ENCODE data around the gene GSTT2.
"Not testable (repeated sequence)": the region's sequence is repeated elsewhere in the genome, so short reads cannot be mapped to it uniquely, and the experiment has no call there.

GSTT2 gene

DNA sequence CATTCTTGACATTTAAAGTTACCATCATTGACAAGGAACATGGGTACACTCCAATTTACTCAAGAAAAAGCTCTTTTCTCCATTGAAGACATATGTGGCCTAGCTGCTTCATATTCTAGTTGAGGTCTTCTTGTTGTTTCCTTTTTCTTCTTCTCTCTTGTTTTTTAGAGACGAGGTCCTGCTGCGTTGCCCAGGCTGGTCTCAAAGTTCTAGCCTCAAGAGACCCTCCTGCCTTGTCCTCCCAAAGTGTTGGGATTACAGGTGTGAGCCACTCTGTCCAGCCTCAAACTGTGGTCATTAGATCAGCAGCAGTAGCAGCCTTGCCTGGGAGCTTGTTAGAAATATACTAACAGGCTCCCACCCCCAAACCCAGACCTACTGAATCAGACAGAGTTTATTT, 13.1 kb downstream of the GSTT2 start:
- H3K9me3 ChIP-seq (replicated peaks in 1 of 2; ENCODE audit: control insufficient read depth in 2 of 2, insufficient read depth in 1 of 2, low read depth in 1 of 2, low read length in 2 of 2); H4K8ac ChIP-seq (ENCODE audit: low read depth, low read length); H4K91ac ChIP-seq (ENCODE audit: low read depth, low read length, poor library complexity); H3K4me1 ChIP-seq (ENCODE audit: control insufficient read depth in 2 of 2, insufficient read depth in 1 of 2, low read depth in 1 of 2, low read length in 2 of 2); H3K4me3 ChIP-seq (ENCODE audit: low read length in 2 of 2); H3K4ac ChIP-seq (ENCODE audit: low read length); H2AFZ ChIP-seq (ENCODE audit: low read length); H2BK12ac ChIP-seq (ENCODE audit: low read length); H3K9ac ChIP-seq (ENCODE audit: low read depth, low read length, poor library complexity); H3K14ac ChIP-seq (ENCODE audit: low read length); H3K18ac ChIP-seq (ENCODE audit: low read length); DNase-seq (ENCODE audit: low spot score); H2AK5ac ChIP-seq (ENCODE audit: low read depth, low read length); H2BK120ac ChIP-seq (ENCODE audit: low read depth, low read length); H2BK15ac ChIP-seq (ENCODE audit: low read length); H3K27ac ChIP-seq (replicated peaks; ENCODE audit: low read length); H3K36me3 ChIP-seq (replicated peaks in 1 of 2; ENCODE audit: control insufficient read depth in 2 of 2, insufficient read depth in 2 of 2, low read length in 2 of 2); H2BK5ac ChIP-seq (ENCODE audit: low read length); H3K4me2 ChIP-seq (ENCODE audit: insufficient read depth, low read length, poor library complexity, severe bottlenecking); H3K27me3 ChIP-seq (ENCODE audit: control insufficient read depth in 3 of 3, insufficient read depth in 3 of 3, low read depth in 1 of 3, low read length in 3 of 3); H3K23ac ChIP-seq (ENCODE audit: low read depth, low read length, poor library complexity); H3K79me1 ChIP-seq (ENCODE audit: low read depth, low read length): not testable (repeated sequence)
- WGBS, 2 donors (ENCODE audit: extremely low coverage in 2 of 2, insufficient read length in 2 of 2, insufficient replicate concordance in 1 of 2), result no CpG with 5 or more reads among the region's 2 CpGs

DNA sequence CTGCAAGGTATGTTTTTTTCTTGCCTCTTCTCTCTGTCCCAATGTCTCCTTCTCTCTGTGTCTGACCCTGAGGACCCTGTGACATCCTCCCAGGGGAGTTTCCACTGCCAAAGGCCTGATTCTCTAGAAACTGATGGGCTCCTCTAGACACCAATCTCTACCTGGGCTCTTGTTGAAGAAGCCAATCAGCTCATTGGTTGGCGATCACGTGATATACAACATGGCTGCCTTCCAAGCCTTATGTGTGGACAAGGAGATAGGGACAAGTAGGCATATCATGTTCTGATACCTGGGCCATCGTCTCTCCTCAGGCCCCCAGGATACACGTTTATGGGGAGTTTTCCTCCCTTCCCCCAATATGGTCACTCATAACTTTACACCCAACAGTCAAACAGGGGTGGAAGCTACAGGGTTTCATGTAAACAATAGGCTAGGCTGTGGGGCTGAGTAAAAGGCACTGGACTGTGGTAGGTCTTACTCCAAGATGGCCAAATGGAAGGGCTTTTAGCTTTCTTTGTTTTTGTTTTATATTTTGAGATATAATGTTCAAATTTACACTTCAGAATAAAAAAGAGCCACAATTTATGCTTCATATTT, 13.7 kb downstream of the GSTT2 start:
- WGBS, 2 donors (ENCODE audit: extremely low coverage in 2 of 2, insufficient read length in 2 of 2, insufficient replicate concordance in 1 of 2), result no CpG with 5 or more reads among the region's 4 CpGs
- not testable (repeated sequence) for H3K9ac ChIP-seq (ENCODE audit: low read depth, low read length, poor library complexity); H2AK5ac ChIP-seq (ENCODE audit: low read depth, low read length); H2BK15ac ChIP-seq (ENCODE audit: low read length); H3K14ac ChIP-seq (ENCODE audit: low read length); H4K91ac ChIP-seq (ENCODE audit: low read depth, low read length, poor library complexity); DNase-seq (ENCODE audit: low spot score); H2BK120ac ChIP-seq (ENCODE audit: low read depth, low read length); H3K4ac ChIP-seq (ENCODE audit: low read length); H3K79me1 ChIP-seq (ENCODE audit: low read depth, low read length); H3K4me3 ChIP-seq (ENCODE audit: low read length in 2 of 2); H4K8ac ChIP-seq (ENCODE audit: low read depth, low read length); H3K4me1 ChIP-seq (ENCODE audit: control insufficient read depth in 2 of 2, insufficient read depth in 1 of 2, low read depth in 1 of 2, low read length in 2 of 2); H3K36me3 ChIP-seq (replicated peaks in 1 of 2; ENCODE audit: control insufficient read depth in 2 of 2, insufficient read depth in 2 of 2, low read length in 2 of 2); H3K27ac ChIP-seq (replicated peaks; ENCODE audit: low read length); H3K27me3 ChIP-seq (ENCODE audit: control insufficient read depth in 3 of 3, insufficient read depth in 3 of 3, low read depth in 1 of 3, low read length in 3 of 3); H2BK5ac ChIP-seq (ENCODE audit: low read length); H3K18ac ChIP-seq (ENCODE audit: low read length); H3K9me3 ChIP-seq (replicated peaks in 1 of 2; ENCODE audit: control insufficient read depth in 2 of 2, insufficient read depth in 1 of 2, low read depth in 1 of 2, low read length in 2 of 2); H2BK12ac ChIP-seq (ENCODE audit: low read length); H3K23ac ChIP-seq (ENCODE audit: low read depth, low read length, poor library complexity); H3K4me2 ChIP-seq (ENCODE audit: insufficient read depth, low read length, poor library complexity, severe bottlenecking)
- H2AFZ ChIP-seq (ENCODE audit: low read length), result peak overlapping the region; percentile 71

DNA sequence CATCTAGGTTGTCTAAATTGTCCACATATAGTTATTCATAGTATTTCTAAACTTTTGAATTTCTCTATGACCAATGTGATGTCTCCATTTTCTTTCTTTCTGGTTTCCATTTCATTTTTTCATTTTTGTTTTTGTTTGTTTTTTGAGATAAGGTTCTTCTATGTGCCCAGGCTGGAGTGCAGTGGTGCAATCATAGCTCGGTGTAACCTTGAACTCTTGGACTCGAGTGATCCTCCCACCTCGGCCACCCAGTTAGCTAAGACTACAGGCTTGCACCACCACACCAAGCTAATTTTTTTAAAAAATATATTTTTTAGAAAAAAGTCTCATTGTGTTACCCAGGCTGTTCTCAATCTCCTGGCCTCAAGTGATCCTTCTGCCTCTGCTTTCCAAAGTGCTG, 17.2 kb downstream of the GSTT2 start:
- Histone ChIP-seq H3K9me3 (replicated peaks in 1 of 2; ENCODE audit: control insufficient read depth in 2 of 2, insufficient read depth in 1 of 2, low read depth in 1 of 2, low read length in 2 of 2) (no peaks in the 10 kb centered on the region), H2BK12ac (ENCODE audit: low read length) (no peak overlapping the region), H2BK15ac (ENCODE audit: low read length) (no peak overlapping the region), H3K4me1 (ENCODE audit: control insufficient read depth in 2 of 2, insufficient read depth in 1 of 2, low read depth in 1 of 2, low read length in 2 of 2) (peaks cover 0 to 4% of the 10 kb centered on the region in 2 donors), H3K27me3 (ENCODE audit: control insufficient read depth in 3 of 3, insufficient read depth in 3 of 3, low read depth in 1 of 3, low read length in 3 of 3) (no peaks in the 10 kb centered on the region), H3K36me3 (replicated peaks in 1 of 2; ENCODE audit: control insufficient read depth in 2 of 2, insufficient read depth in 2 of 2, low read length in 2 of 2) (no peaks in the 10 kb centered on the region), H3K79me1 (ENCODE audit: low read depth, low read length) (no peaks in the 10 kb centered on the region), H4K8ac (ENCODE audit: low read depth, low read length) (no peak overlapping the region), H3K4me2 (ENCODE audit: insufficient read depth, low read length, poor library complexity, severe bottlenecking) (no peak overlapping the region), H3K4ac (ENCODE audit: low read length) (no peak overlapping the region), H2AFZ (ENCODE audit: low read length) (no peak overlapping the region), H3K27ac (replicated peaks; ENCODE audit: low read length) (no peak overlapping the region), H3K9ac (ENCODE audit: low read depth, low read length, poor library complexity) (no peak overlapping the region), H2BK120ac (ENCODE audit: low read depth, low read length) (no peak overlapping the region), H3K18ac (ENCODE audit: low read length) (no peak overlapping the region), H2BK5ac (ENCODE audit: low read length) (no peak overlapping the region), H2AK5ac (ENCODE audit: low read depth, low read length) (no peak overlapping the region), H3K4me3 (ENCODE audit: low read length in 2 of 2) (no peak overlapping the region), H4K91ac (ENCODE audit: low read depth, low read length, poor library complexity) (no peak overlapping the region), H3K23ac (ENCODE audit: low read depth, low read length, poor library complexity) (no peak overlapping the region), H3K14ac (ENCODE audit: low read length) (no peak overlapping the region)
- no peak for DNase-seq (ENCODE audit: low spot score)
- no CpG with 5 or more reads among the region's 3 CpGs for WGBS, 2 donors (ENCODE audit: extremely low coverage in 2 of 2, insufficient read length in 2 of 2, insufficient replicate concordance in 1 of 2)

GRCh38 chr22:23999779-24000178, 19.8 kb downstream of the GSTT2 start:
- H2AK5ac ChIP-seq (ENCODE audit: low read depth, low read length); H2BK120ac ChIP-seq (ENCODE audit: low read depth, low read length); H3K18ac ChIP-seq (ENCODE audit: low read length); H2BK5ac ChIP-seq (ENCODE audit: low read length); H3K4me2 ChIP-seq (ENCODE audit: insufficient read depth, low read length, poor library complexity, severe bottlenecking); H2BK12ac ChIP-seq (ENCODE audit: low read length); H3K14ac ChIP-seq (ENCODE audit: low read length); DNase-seq (ENCODE audit: low spot score); H4K91ac ChIP-seq (ENCODE audit: low read depth, low read length, poor library complexity); H3K4ac ChIP-seq (ENCODE audit: low read length); H2AFZ ChIP-seq (ENCODE audit: low read length); H3K23ac ChIP-seq (ENCODE audit: low read depth, low read length, poor library complexity); H3K9me3 ChIP-seq (replicated peaks in 1 of 2; ENCODE audit: control insufficient read depth in 2 of 2, insufficient read depth in 1 of 2, low read depth in 1 of 2, low read length in 2 of 2); H3K79me1 ChIP-seq (ENCODE audit: low read depth, low read length); H2BK15ac ChIP-seq (ENCODE audit: low read length); H3K4me3 ChIP-seq (ENCODE audit: low read length in 2 of 2); H4K8ac ChIP-seq (ENCODE audit: low read depth, low read length); H3K4me1 ChIP-seq (ENCODE audit: control insufficient read depth in 2 of 2, insufficient read depth in 1 of 2, low read depth in 1 of 2, low read length in 2 of 2); H3K36me3 ChIP-seq (replicated peaks in 1 of 2; ENCODE audit: control insufficient read depth in 2 of 2, insufficient read depth in 2 of 2, low read length in 2 of 2); H3K27ac ChIP-seq (replicated peaks; ENCODE audit: low read length); H3K9ac ChIP-seq (ENCODE audit: low read depth, low read length, poor library complexity): not testable (repeated sequence)
- WGBS, 2 donors (ENCODE audit: extremely low coverage in 2 of 2, insufficient read length in 2 of 2, insufficient replicate concordance in 1 of 2), result no CpG with 5 or more reads among the region's 7 CpGs
- H3K27me3 ChIP-seq (ENCODE audit: control insufficient read depth in 3 of 3, insufficient read depth in 3 of 3, low read depth in 1 of 3, low read length in 3 of 3), result peaks cover 0 to 14% (median 0%) of the 10 kb centered on the region in 3 experiments
